HepG2 (cell line): ENCODE measurements around the gene C4orf33. TPM values are rescaled to one million over a fixed set of nuclear protein-coding genes. Genes with fewer than 3 reads are reported as not detected.

Experiments
- CEBPB ChIP-seq: IDR thresholded peaks from 2 replicates; pipeline ENCODE4 v1.6.1; 2011; ENCODE audit warnings: low read depth, low read length, improper control_type of control experiment, borderline replicate concordance
- ELF4 ChIP-seq: sonication (generic); formaldehyde crosslinking; IDR thresholded peaks from 2 replicates; pipeline ENCODE4 v1.5.0; 2020; ENCODE audit warnings: missing genetic modification reagents, mild to moderate bottlenecking, moderate library complexity, borderline replicate concordance
- ESRRA ChIP-seq: sonication (generic); formaldehyde crosslinking; IDR thresholded peaks from 2 replicates; pipeline ENCODE4 v1.5.1; 2020; ENCODE audit warnings: mild to moderate bottlenecking, low read depth, missing genetic modification reagents
- FOXK1 ChIP-seq: sonication (generic); formaldehyde crosslinking; IDR thresholded peaks from 2 replicates; pipeline ENCODE4 v1.4.0; 2020; ENCODE audit warnings: low read depth, missing genetic modification reagents, borderline replicate concordance
- GTF2F1 ChIP-seq: fragments of 150-350 bp; IDR thresholded peaks from 2 replicates; pipeline ENCODE4 v1.6.1; 2014; ENCODE audit warnings: low read length
- IRF2 ChIP-seq: IDR thresholded peaks from 2 replicates; pipeline ENCODE4 v1.6.1; 2018; ENCODE audit warnings: missing genetic modification reagents, missing compliant biosample characterization
- NCOA1 ChIP-seq: sonication (generic); formaldehyde crosslinking; IDR thresholded peaks from 2 replicates; pipeline ENCODE4 v1.9.0; 2021; ENCODE audit warnings: missing genetic modification reagents
- POLR2A ChIP-seq, 2 experiments: IDR thresholded peaks; 2 replicates each; pipeline ENCODE4 v1.6.1; 2011; ENCODE audit warnings: low read depth in 2 of 2, low read length in 2 of 2, mild to moderate bottlenecking in 1 of 2, moderate library complexity in 1 of 2; ENCODE audit not compliant: insufficient read depth in 1 of 2
- RORA ChIP-seq: sonication (generic); formaldehyde crosslinking; IDR thresholded peaks from 2 replicates; pipeline ENCODE4 v1.5.0; 2020; ENCODE audit warnings: mild to moderate bottlenecking, missing genetic modification reagents, moderate library complexity
- TBX2 ChIP-seq: sonication (generic); formaldehyde crosslinking; IDR thresholded peaks from 2 replicates; pipeline ENCODE4 v1.5.0; 2020; ENCODE audit warnings: missing genetic modification reagents, mild to moderate bottlenecking, borderline replicate concordance
- THAP11 ChIP-seq: IDR thresholded peaks from 2 replicates; pipeline ENCODE4 v1.6.1; 2016; ENCODE audit warnings: missing biosample characterization, missing genetic modification reagents
- ZBTB10 ChIP-seq: sonication (generic); formaldehyde crosslinking; IDR thresholded peaks from 2 replicates; pipeline ENCODE4 v1.4.0; 2020; ENCODE audit warnings: missing genetic modification reagents, borderline replicate concordance
- ZBTB25 ChIP-seq: IDR thresholded peaks from 2 replicates; pipeline ENCODE4 v1.6.1; 2018; ENCODE audit warnings: missing genetic modification reagents
- ZNF510 ChIP-seq: sonication (generic); formaldehyde crosslinking; IDR thresholded peaks from 2 replicates; pipeline ENCODE4 v1.4.0; 2020; ENCODE audit warnings: low read depth, mild to moderate bottlenecking, missing genetic modification reagents
- ZNF660 ChIP-seq: sonication (generic); formaldehyde crosslinking; IDR thresholded peaks from 2 replicates; pipeline ENCODE4 v1.5.1; 2020; ENCODE audit warnings: mild to moderate bottlenecking, low read depth, missing genetic modification reagents, borderline replicate concordance
- ZNF841 ChIP-seq: sonication (generic); formaldehyde crosslinking; IDR thresholded peaks from 2 replicates; pipeline ENCODE4 v1.8.1; 2023; ENCODE audit warnings: missing genetic modification reagents, borderline replicate concordance
- polyA plus RNA-seq, 8 experiments: library from polyadenylated mRNA; depleted of rRNA in 3 of 8; stranded (reverse) in 7 of 8; unstranded in 1 of 8; fragments of >200 nt; fragmentation: Illumina TruSeq in 4 of 8; extraction: Trizol in 4 of 8; gene quantifications; 2 replicates each; pipeline versions ENCODE4 v1.2.1 to v1.2.3, GENCODE V29; 2011 to 2016; ENCODE audit warnings: low read depth in 4 of 8, missing spikeins in 1 of 8, mixed read lengths in 1 of 8; ENCODE audit not compliant: insufficient read depth in 1 of 8
- total RNA-seq, 5 experiments: library from RNA; depleted of rRNA; stranded (reverse); fragments of >200 nt; fragmentation: Illumina TruSeq; extraction: Trizol; gene quantifications; 2 replicates each; pipeline ENCODE4 v1.2.3, GENCODE V29; 2016; ENCODE audit warnings: low read depth in 1 of 5
- TF ChIP-seq, protein P1 (sequence below): sonication (generic); formaldehyde crosslinking; IDR thresholded peaks from 2 replicates; pipeline ENCODE4 v1.8.0; 2022; ENCODE audit warnings: mild to moderate bottlenecking, missing genetic modification reagents, borderline replicate concordance
- TF ChIP-seq, protein P2 (sequence below): sonication (generic); formaldehyde crosslinking; IDR thresholded peaks from 2 replicates; pipeline ENCODE4 v1.4.0; 2020; ENCODE audit warnings: missing genetic modification reagents, mild to moderate bottlenecking, borderline replicate concordance

C4orf33 gene
- total and polyA plus RNA-seq, 2 of the 13 experiments (the other 11 are each of a cell fraction or from before 2014, with no cell fraction given), result 2.8 to 3.3 TPM

DNA sequence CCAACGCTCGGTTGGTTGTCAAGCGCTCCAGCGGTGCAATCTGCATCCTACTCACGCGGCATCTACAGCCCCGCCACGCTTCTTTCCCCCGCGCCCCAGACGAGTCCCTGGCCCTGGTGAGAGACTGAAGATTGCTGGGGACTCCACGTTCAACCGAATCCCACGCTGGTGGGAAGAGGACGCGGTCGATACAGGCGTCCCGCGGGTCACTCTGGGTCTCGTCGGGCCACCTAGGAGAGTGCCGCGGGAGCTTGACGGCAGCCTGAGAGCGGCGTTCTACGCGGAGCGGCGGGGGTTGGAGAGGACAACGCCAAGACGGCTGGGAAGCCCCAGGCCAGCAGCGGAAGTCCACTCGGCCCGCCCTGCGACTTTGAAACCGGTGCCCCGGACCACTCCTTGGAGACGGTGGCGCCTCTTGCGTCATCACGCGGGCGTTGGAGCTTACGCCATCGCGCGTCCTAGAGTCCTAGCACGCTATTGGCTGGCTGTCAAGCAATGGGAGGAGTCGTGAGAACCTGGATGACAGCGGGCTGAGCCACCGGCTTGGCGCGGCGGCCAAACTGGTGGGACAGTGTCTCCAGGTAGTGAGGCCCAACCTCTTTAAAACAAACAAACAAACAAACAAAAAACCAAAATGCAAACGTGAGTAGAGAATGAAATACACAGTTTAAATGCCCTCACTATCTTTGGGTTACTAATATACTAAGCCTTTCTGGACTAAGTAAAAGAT, 2.6 kb upstream of the C4orf33 start, which contains the start of gene SCLT1 (continued):
- TF ChIP-seq ESRRA, result 0 out of 2 replicates have a peak, but pooled peaks have one; percentile 17
- peak; percentile 66 for TF ChIP-seq IRF2
- no peak for TF ChIP-seq ELF4 (CRISPR knock-in tag)
- TF ChIP-seq, protein P1, sequence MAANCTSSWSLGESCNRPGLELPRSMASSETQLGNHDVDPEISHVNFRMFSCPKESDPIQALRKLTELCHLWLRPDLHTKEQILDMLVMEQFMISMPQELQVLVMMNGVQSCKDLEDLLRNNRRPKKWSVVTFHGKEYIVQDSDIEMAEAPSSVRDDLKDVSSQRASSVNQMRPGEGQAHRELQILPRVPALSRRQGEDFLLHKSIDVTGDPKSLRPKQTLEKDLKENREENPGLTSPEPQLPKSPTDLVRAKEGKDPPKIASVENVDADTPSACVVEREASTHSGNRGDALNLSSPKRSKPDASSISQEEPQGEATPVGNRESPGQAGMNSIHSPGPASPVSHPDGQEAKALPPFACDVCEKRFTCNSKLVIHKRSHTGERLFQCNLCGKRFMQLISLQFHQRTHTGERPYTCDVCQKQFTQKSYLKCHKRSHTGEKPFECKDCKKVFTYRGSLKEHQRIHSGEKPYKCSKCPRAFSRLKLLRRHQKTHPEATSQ (CRISPR knock-in tag), result peak; percentile 49; the same call in 1 of the 2 replicates
- TF ChIP-seq ZNF841 (CRISPR knock-in tag), result no peak
- no peak for TF ChIP-seq GTF2F1
- TF ChIP-seq NCOA1, result no peak
- peak; percentile 74; the same call in 1 of the 2 replicates for TF ChIP-seq FOXK1 (CRISPR knock-in tag)
- peak; percentile 76 for TF ChIP-seq THAP11 (CRISPR knock-in tag)
- TF ChIP-seq, protein P2, sequence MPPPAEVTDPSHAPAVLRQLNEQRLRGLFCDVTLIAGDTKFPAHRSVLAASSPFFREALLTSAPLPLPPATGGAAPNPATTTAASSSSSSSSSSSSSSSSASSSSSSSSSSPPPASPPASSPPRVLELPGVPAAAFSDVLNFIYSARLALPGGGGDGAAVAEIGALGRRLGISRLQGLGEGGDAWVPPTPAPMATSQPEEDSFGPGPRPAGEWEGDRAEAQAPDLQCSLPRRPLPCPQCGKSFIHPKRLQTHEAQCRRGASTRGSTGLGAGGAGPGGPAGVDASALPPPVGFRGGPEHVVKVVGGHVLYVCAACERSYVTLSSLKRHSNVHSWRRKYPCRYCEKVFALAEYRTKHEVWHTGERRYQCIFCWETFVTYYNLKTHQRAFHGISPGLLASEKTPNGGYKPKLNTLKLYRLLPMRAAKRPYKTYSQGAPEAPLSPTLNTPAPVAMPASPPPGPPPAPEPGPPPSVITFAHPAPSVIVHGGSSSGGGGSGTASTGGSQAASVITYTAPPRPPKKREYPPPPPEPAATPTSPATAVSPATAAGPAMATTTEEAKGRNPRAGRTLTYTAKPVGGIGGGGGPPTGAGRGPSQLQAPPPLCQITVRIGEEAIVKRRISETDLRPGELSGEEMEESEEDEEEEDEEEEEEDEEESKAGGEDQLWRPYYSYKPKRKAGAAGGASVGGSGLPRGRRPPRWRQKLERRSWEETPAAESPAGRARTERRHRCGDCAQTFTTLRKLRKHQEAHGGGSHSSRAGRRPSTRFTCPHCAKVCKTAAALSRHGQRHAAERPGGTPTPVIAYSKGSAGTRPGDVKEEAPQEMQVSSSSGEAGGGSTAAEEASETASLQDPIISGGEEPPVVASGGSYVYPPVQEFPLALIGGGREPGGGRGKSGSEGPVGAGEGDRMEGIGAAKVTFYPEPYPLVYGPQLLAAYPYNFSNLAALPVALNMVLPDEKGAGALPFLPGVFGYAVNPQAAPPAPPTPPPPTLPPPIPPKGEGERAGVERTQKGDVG (CRISPR knock-in tag), result peak; percentile 58; the same call in 1 of the 2 replicates
- TF ChIP-seq ZBTB10, result peak; percentile 35; the same call in 1 of the 2 replicates
- peak; percentile 85 for TF ChIP-seq TBX2 (CRISPR knock-in tag)
- TF ChIP-seq ZNF660 (CRISPR knock-in tag), result peak; percentile 64; the same call in 1 of the 2 replicates
- 0 out of 2 replicates have a peak, but pooled peaks have one; percentile 52 for TF ChIP-seq ZNF510 (CRISPR knock-in tag)
- TF ChIP-seq POLR2A (IDR thresholded peaks at IDR 0.05; ENCODE audit: insufficient read depth in 1 of 2, low read depth in 2 of 2, low read length in 2 of 2), result peak; percentile 63 to 77
- TF ChIP-seq RORA (CRISPR knock-in tag), result no peak
- TF ChIP-seq ZBTB25 (CRISPR knock-in tag), result peak; percentile 60; the same call in 1 of the 2 replicates
- peak; percentile 100 for TF ChIP-seq CEBPB
